Measurements from ENCODE around the gene ANXA2. TPM values are rescaled to one million over a fixed set of nuclear protein-coding genes. Genes with fewer than 3 reads are reported as not detected.
"Not testable (repeated sequence)": the region's sequence is repeated elsewhere in the genome, so short reads cannot be mapped to it uniquely, and the experiment has no call there.

The ANXA2 gene
- total and polyA plus RNA-seq, 2 donors (not counting 1 experiment from before 2014, with no cell fraction given): 116 to 133 TPM

- ChIA-PET POLR2A (no interaction called here), CTCF (interaction anchor here (0.6 kb wide), 1 partner anchor 550 kb away, joined by 4 read pairs; no protein-coding TSS in a partner anchor)
- Histone ChIP-seq H3K36me3 (replicated peaks in 1 of 2; ENCODE audit: control extremely low read depth in 1 of 2, control insufficient read depth in 1 of 2, extremely low read depth in 1 of 2, insufficient read depth in 2 of 2, low read length in 1 of 2) (no peaks in the 10 kb centered on the region), H4K20me1 (ENCODE audit: control insufficient read depth, insufficient read depth, low read length, poor library complexity, severe bottlenecking) (no peaks in the 10 kb centered on the region), H3K9me3 (ENCODE audit: control extremely low read depth in 1 of 3, control insufficient read depth in 2 of 3, insufficient read depth in 1 of 3, low read length in 2 of 3) (no peaks in the 10 kb centered on the region), H3K4me3 (ENCODE audit: control extremely low read depth in 1 of 5, extremely low read depth in 1 of 5, insufficient read depth in 1 of 5, low read depth in 2 of 5, low read length in 4 of 5) (no peak overlapping the region), H3K27ac (ENCODE audit: low read length in 2 of 2) (no peak overlapping the region), H3K4me2 (replicated peaks; ENCODE audit: low read depth, low read length, poor library complexity, severe bottlenecking) (no peak overlapping the region), H2AFZ (ENCODE audit: insufficient read depth, low read depth, low read length, poor library complexity, severe bottlenecking) (no peak overlapping the region), H3K9ac (ENCODE audit: low read length) (no peak overlapping the region), H3K79me2 (ENCODE audit: control insufficient read depth, insufficient read depth, low read length) (no peaks in the 10 kb centered on the region), H3K27me3 (replicated peaks in 1 of 4; ENCODE audit: control extremely low read depth in 1 of 4, control insufficient read depth in 3 of 4, insufficient read depth in 4 of 4, low read length in 3 of 4) (no peaks in the 10 kb centered on the region), H3K4me1 (ENCODE audit: control insufficient read depth in 2 of 2, insufficient read depth in 2 of 2, low read length in 2 of 2) (peaks cover 18 to 23% of the 10 kb centered on the region in 2 donors)
- Mint-ChIP-seq H3K4me3 (no peak overlapping the region), H3K27me3 (no peaks in the 10 kb centered on the region), H3K4me1 (peaks cover 15% of the 10 kb centered on the region), H3K9me3 (ENCODE audit: insufficient read depth) (no peaks in the 10 kb centered on the region), H3K27ac (peak overlapping the region; percentile 10)
- intact Hi-C loops (cut with micrococcal nuclease): no loop called here
- ATAC-seq (ENCODE audit: low read depth) (no peak), DNase-seq (no peak)
- TF ChIP-seq, protein P1, sequence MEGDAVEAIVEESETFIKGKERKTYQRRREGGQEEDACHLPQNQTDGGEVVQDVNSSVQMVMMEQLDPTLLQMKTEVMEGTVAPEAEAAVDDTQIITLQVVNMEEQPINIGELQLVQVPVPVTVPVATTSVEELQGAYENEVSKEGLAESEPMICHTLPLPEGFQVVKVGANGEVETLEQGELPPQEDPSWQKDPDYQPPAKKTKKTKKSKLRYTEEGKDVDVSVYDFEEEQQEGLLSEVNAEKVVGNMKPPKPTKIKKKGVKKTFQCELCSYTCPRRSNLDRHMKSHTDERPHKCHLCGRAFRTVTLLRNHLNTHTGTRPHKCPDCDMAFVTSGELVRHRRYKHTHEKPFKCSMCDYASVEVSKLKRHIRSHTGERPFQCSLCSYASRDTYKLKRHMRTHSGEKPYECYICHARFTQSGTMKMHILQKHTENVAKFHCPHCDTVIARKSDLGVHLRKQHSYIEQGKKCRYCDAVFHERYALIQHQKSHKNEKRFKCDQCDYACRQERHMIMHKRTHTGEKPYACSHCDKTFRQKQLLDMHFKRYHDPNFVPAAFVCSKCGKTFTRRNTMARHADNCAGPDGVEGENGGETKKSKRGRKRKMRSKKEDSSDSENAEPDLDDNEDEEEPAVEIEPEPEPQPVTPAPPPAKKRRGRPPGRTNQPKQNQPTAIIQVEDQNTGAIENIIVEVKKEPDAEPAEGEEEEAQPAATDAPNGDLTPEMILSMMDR (IDR thresholded peaks at IDR 0.05): no peak
- TF ChIP-seq EZH2 (IDR thresholded peaks at IDR 0.05; ENCODE audit: borderline replicate concordance, insufficient read depth, low read depth, low read length, poor library complexity, severe bottlenecking): no peak
- no CpG with 5 or more reads among the region's 2 CpGs for WGBS (ENCODE audit: insufficient coverage)
Measured at GRCh38 chr15:60406513-60407414, 9.0 kb upstream of the ANXA2 start.

DNA sequence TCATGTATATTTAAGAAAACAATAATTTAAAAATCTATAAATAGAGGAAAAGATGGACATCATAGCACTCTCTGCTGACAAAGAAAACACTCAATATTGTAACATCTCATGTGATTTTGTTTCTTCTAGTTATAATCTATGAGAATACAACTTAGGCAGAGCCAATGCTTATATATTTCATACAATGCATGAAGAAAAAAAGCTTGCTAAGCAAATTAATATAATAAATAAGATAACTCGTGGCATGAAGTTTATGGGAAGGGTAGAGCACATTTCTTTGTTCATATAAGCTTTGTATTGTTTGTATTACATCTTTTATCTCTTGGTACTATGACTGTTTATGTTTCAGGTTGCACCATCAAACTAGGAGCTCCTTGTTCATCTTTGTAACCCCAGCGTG is 7.6 kb upstream of the ANXA2 start:
- Mint-ChIP-seq H3K4me1 (peaks cover 14% of the 10 kb centered on the region), H3K4me3 (no peak overlapping the region), H3K9me3 (ENCODE audit: insufficient read depth) (no peaks in the 10 kb centered on the region), H3K27ac (no peak overlapping the region), H3K27me3 (no peaks in the 10 kb centered on the region)
- ChIA-PET POLR2A (no interaction called here), CTCF (no interaction called here)
- DNase-seq (no peak), ATAC-seq (ENCODE audit: low read depth) (no peak)
- no peak overlapping the region for H3K4me2 ChIP-seq (replicated peaks; ENCODE audit: low read depth, low read length, poor library complexity, severe bottlenecking)
- H3K79me2 ChIP-seq (ENCODE audit: control insufficient read depth, insufficient read depth, low read length): no peaks in the 10 kb centered on the region
- H4K20me1 ChIP-seq (ENCODE audit: control insufficient read depth, insufficient read depth, low read length, poor library complexity, severe bottlenecking): no peaks in the 10 kb centered on the region
- peaks cover 18 to 22% of the 10 kb centered on the region in 2 donors for H3K4me1 ChIP-seq (ENCODE audit: control insufficient read depth in 2 of 2, insufficient read depth in 2 of 2, low read length in 2 of 2)
- H3K36me3 ChIP-seq (replicated peaks in 1 of 2; ENCODE audit: control extremely low read depth in 1 of 2, control insufficient read depth in 1 of 2, extremely low read depth in 1 of 2, insufficient read depth in 2 of 2, low read length in 1 of 2): no peaks in the 10 kb centered on the region
- H3K27me3 ChIP-seq (replicated peaks in 1 of 4; ENCODE audit: control extremely low read depth in 1 of 4, control insufficient read depth in 3 of 4, insufficient read depth in 4 of 4, low read length in 3 of 4): no peaks in the 10 kb centered on the region
- no peak for TF ChIP-seq EZH2 (IDR thresholded peaks at IDR 0.05; ENCODE audit: borderline replicate concordance, insufficient read depth, low read depth, low read length, poor library complexity, severe bottlenecking)
- TF ChIP-seq, protein P1 (IDR thresholded peaks at IDR 0.05): no peak
- H3K9me3 ChIP-seq (ENCODE audit: control extremely low read depth in 1 of 3, control insufficient read depth in 2 of 3, insufficient read depth in 1 of 3, low read length in 2 of 3): no peaks in the 10 kb centered on the region
- no peak overlapping the region for H3K4me3 ChIP-seq (ENCODE audit: control extremely low read depth in 1 of 5, extremely low read depth in 1 of 5, insufficient read depth in 1 of 5, low read depth in 2 of 5, low read length in 4 of 5)
- no CpG with 5 or more reads among the region's 2 CpGs for WGBS (ENCODE audit: insufficient coverage)
- H3K27ac ChIP-seq (ENCODE audit: low read length in 2 of 2): no peak overlapping the region
- no peak overlapping the region for H3K9ac ChIP-seq (ENCODE audit: low read length)
- intact Hi-C loops (cut with micrococcal nuclease): no loop called here
- H2AFZ ChIP-seq (ENCODE audit: insufficient read depth, low read depth, low read length, poor library complexity, severe bottlenecking): no peak overlapping the region

DNA sequence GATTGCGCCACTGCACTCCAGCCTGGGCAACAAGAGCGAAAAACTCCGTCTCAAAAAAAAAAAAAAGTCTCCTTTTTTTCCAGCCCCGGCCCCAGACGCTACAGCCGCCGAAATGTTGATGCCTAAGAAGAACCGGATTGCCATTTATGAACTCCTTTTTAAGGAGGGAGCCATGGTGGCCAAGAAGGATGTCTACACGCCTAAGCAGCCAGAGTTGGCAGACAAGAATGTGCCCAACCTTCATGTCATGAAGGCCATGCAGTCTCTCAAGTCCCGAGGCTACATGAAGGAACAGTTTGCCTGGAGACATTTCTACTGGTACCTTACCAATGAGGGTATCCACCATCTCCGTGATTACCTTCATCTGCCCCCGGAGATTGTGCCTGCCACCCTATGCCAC is 6.6 kb upstream of the ANXA2 start:
- H3K27ac ChIP-seq (ENCODE audit: low read length in 2 of 2); H3K9ac ChIP-seq (ENCODE audit: low read length); H3K4me3 Mint-ChIP-seq; POLR2A ChIA-PET; H2AFZ ChIP-seq (ENCODE audit: insufficient read depth, low read depth, low read length, poor library complexity, severe bottlenecking); DNase-seq; H3K36me3 ChIP-seq (replicated peaks in 1 of 2; ENCODE audit: control extremely low read depth in 1 of 2, control insufficient read depth in 1 of 2, extremely low read depth in 1 of 2, insufficient read depth in 2 of 2, low read length in 1 of 2); H4K20me1 ChIP-seq (ENCODE audit: control insufficient read depth, insufficient read depth, low read length, poor library complexity, severe bottlenecking); H3K4me2 ChIP-seq (replicated peaks; ENCODE audit: low read depth, low read length, poor library complexity, severe bottlenecking); H3K27ac Mint-ChIP-seq; ATAC-seq (ENCODE audit: low read depth); H3K9me3 Mint-ChIP-seq (ENCODE audit: insufficient read depth); intact Hi-C loops (cut with micrococcal nuclease); H3K4me3 ChIP-seq (ENCODE audit: control extremely low read depth in 1 of 5, extremely low read depth in 1 of 5, insufficient read depth in 1 of 5, low read depth in 2 of 5, low read length in 4 of 5); H3K9me3 ChIP-seq (ENCODE audit: control extremely low read depth in 1 of 3, control insufficient read depth in 2 of 3, insufficient read depth in 1 of 3, low read length in 2 of 3); H3K27me3 Mint-ChIP-seq; H3K27me3 ChIP-seq (replicated peaks in 1 of 4; ENCODE audit: control extremely low read depth in 1 of 4, control insufficient read depth in 3 of 4, insufficient read depth in 4 of 4, low read length in 3 of 4); CTCF ChIA-PET; H3K79me2 ChIP-seq (ENCODE audit: control insufficient read depth, insufficient read depth, low read length): not testable (repeated sequence)
- WGBS (ENCODE audit: insufficient coverage): 94% methylated on average over 9 of the region's 12 CpGs
- peaks cover 12 to 15% of the 10 kb centered on the region in 2 donors for H3K4me1 ChIP-seq (ENCODE audit: control insufficient read depth in 2 of 2, insufficient read depth in 2 of 2, low read length in 2 of 2)
- H3K4me1 Mint-ChIP-seq: peaks cover 11% of the 10 kb centered on the region
